H1 (cell line): ENCODE measurements around the gene MISFA. TPM values are rescaled to one million over a fixed set of nuclear protein-coding genes. Genes with fewer than 3 reads are reported as not detected.
"Not testable (repeated sequence)": the region's sequence is repeated elsewhere in the genome, so short reads cannot be mapped to it uniquely, and the experiment has no call there.

ENCODE experiments used
- CTCF ChIA-PET: fragments of 300-600 bp; sonication (Branson Sonifier 250); formaldehyde crosslinking; loops from one replicate; lab custom pipeline; 2021; ENCODE audit not compliant: partially characterized antibody; lab: Charles Lee
- POLR2A ChIA-PET: fragments of 300-600 bp; sonication (Branson Sonifier 250); formaldehyde crosslinking; loops from one replicate; lab custom pipeline; 2021; ENCODE audit warnings: inconsistent platforms; ENCODE audit not compliant: partially characterized antibody; lab: Charles Lee
- DNase-seq, 2 experiments: peaks; one replicate each; pipeline versions ENCODE4 v3.0.0 to v3.0.0-alpha.2; 2010 to 2022; ENCODE audit warnings: low spot score in 2 of 2, low read depth in 1 of 2, mixed read lengths in 1 of 2
- FAIRE-seq: peaks from 2 replicates; lab custom pipeline; 2011; peaks lifted over from hg19 to GRCh38; lab: Jason Lieb, UNC
- H2AFZ ChIP-seq: 2 replicates; pipeline ENCODE4 v1.8.1; 2012; ENCODE audit warnings: low read length, inconsistent platforms
- H2AK5ac ChIP-seq: 2 replicates; pipeline ENCODE4 v1.6.1; 2013; ENCODE audit warnings: low read depth, low read length
- H2BK120ac ChIP-seq: replicated peaks from 2 replicates; pipeline ENCODE3; 2013; ENCODE audit warnings: low read depth, low read length, inconsistent platforms
- H2BK12ac ChIP-seq: 2 replicates; pipeline ENCODE4 v1.6.1; 2013; ENCODE audit warnings: low read depth, low read length
- H2BK15ac ChIP-seq: 2 replicates; pipeline ENCODE4 v1.6.1; 2013; ENCODE audit warnings: low read length
- H2BK20ac ChIP-seq: 2 replicates; pipeline ENCODE4 v1.6.1; 2013; ENCODE audit warnings: low read length
- H2BK5ac ChIP-seq: 2 replicates; pipeline ENCODE4 v1.6.1; 2013; ENCODE audit warnings: low read depth, low read length
- H3K14ac ChIP-seq: 2 replicates; pipeline ENCODE4 v1.6.1; 2013; ENCODE audit warnings: inconsistent platforms; ENCODE audit not compliant: insufficient read length
- H3K18ac ChIP-seq: 2 replicates; pipeline ENCODE4 v1.6.1; 2013; ENCODE audit warnings: low read length; ENCODE audit errors: extremely low read depth
- H3K23ac ChIP-seq: 2 replicates; pipeline ENCODE4 v1.6.1; 2013; ENCODE audit warnings: inconsistent platforms; ENCODE audit not compliant: insufficient read length
- H3K23me2 ChIP-seq: 2 replicates; pipeline ENCODE4 v1.6.1; 2013; ENCODE audit warnings: low read depth, low read length
- H3K27ac ChIP-seq: 2 replicates; pipeline ENCODE4 v1.6.1; 2011; ENCODE audit warnings: low read depth, low read length, inconsistent platforms
- H3K27me3 ChIP-seq, 4 experiments: replicated peaks in 1 of 4; 1 replicate in 1 of 4; 2 replicates in 3 of 4; pipeline versions ENCODE4 v1.6.1 to v1.8.1; 2011 to 2013; ENCODE audit warnings: low read length in 3 of 4, mild to moderate bottlenecking in 3 of 4, inconsistent platforms in 2 of 4, mixed read lengths in 2 of 4, moderate library complexity in 1 of 4; ENCODE audit not compliant: control insufficient read depth in 3 of 4, insufficient read depth in 3 of 4; ENCODE audit errors: extremely low read depth in 1 of 4
- H3K36me3 ChIP-seq, 4 experiments: 2 replicates each; pipeline versions ENCODE4 v1.6.1 to v1.8.1; 2011 to 2013; ENCODE audit warnings: mild to moderate bottlenecking in 4 of 4, low read length in 3 of 4, moderate library complexity in 2 of 4, control low read depth in 1 of 4, inconsistent platforms in 1 of 4; ENCODE audit not compliant: insufficient read depth in 4 of 4, control insufficient read depth in 2 of 4
- H3K4ac ChIP-seq: replicated peaks from 2 replicates; pipeline ENCODE3; 2013; ENCODE audit warnings: low read length, low read depth, mixed read lengths, inconsistent platforms; ENCODE audit not compliant: insufficient read length
- H3K4me1 ChIP-seq, 4 experiments: replicated peaks in 1 of 4; 1 replicate in 1 of 4; 2 replicates in 3 of 4; pipeline versions ENCODE4 v1.6.1 to v1.8.1; 2011 to 2013; ENCODE audit warnings: low read length in 3 of 4, inconsistent platforms in 2 of 4, mixed read lengths in 1 of 4; ENCODE audit not compliant: insufficient read depth in 4 of 4, control insufficient read depth in 3 of 4
- H3K4me2 ChIP-seq, 2 experiments: 2 replicates each; pipeline versions ENCODE4 v1.6.1 to v1.8.1; 2011 to 2013; ENCODE audit warnings: low read depth in 2 of 2, low read length in 2 of 2, control low read depth in 1 of 2, inconsistent platforms in 1 of 2, mild to moderate bottlenecking in 1 of 2; ENCODE audit not compliant: insufficient read depth in 1 of 2
- H3K4me3 ChIP-seq, 4 experiments: fragments of 200-600, 300-600 bp in 1 of 4; sonication (generic), shearing (Covaris generic), sonication (Bioruptor Twin) in 1 of 4; 2 replicates each; pipeline versions ENCODE4 v1.5.1 to v1.8.1; 2011 to 2016; ENCODE audit warnings: low read length in 4 of 4, low read depth in 3 of 4, control low read depth in 2 of 4, inconsistent platforms in 2 of 4, mild to moderate bottlenecking in 2 of 4, mixed read lengths in 1 of 4, moderate library complexity in 1 of 4; ENCODE audit not compliant: insufficient read depth in 2 of 4; ENCODE audit errors: extremely low read depth in 1 of 4
- H3K56ac ChIP-seq: replicated peaks from 2 replicates; pipeline ENCODE3; 2013; ENCODE audit warnings: low read depth, mild to moderate bottlenecking, mixed read lengths, low read length, inconsistent platforms; ENCODE audit not compliant: insufficient read length
- H3K79me1 ChIP-seq: 2 replicates; pipeline ENCODE4 v1.6.1; 2013; ENCODE audit warnings: low read depth, low read length, control low read depth
- H3K79me2 ChIP-seq, 2 experiments: 2 replicates each; pipeline versions ENCODE4 v1.6.1 to v1.8.1; 2012 to 2013; ENCODE audit warnings: low read length in 2 of 2, mild to moderate bottlenecking in 2 of 2, inconsistent platforms in 1 of 2; ENCODE audit not compliant: insufficient read depth in 2 of 2, control insufficient read depth in 1 of 2
- H3K9ac ChIP-seq, 4 experiments: replicated peaks in 1 of 4; 1 replicate in 1 of 4; 2 replicates in 3 of 4; pipeline versions ENCODE4 v1.6.1 to v1.8.1; 2011 to 2013; ENCODE audit warnings: low read depth in 3 of 4, low read length in 3 of 4, control low read depth in 2 of 4, mild to moderate bottlenecking in 2 of 4, moderate library complexity in 2 of 4, inconsistent platforms in 1 of 4; ENCODE audit errors: extremely low read depth in 1 of 4
- H3K9me3 ChIP-seq, 2 experiments: 2 replicates each; pipeline versions ENCODE4 v1.6.1 to v1.8.1; 2012 to 2013; ENCODE audit warnings: mild to moderate bottlenecking in 2 of 2, moderate library complexity in 2 of 2, control low read depth in 1 of 2, inconsistent platforms in 1 of 2, low read depth in 1 of 2, low read length in 1 of 2, mixed read lengths in 1 of 2; ENCODE audit not compliant: insufficient read depth in 2 of 2
- H4K20me1 ChIP-seq, 2 experiments: replicated peaks in 1 of 2; 2 replicates each; pipeline versions ENCODE3 to v1.8.1; 2011 to 2013; ENCODE audit warnings: inconsistent platforms in 2 of 2, low read length in 2 of 2, mild to moderate bottlenecking in 1 of 2; ENCODE audit not compliant: insufficient read depth in 2 of 2, control insufficient read depth in 1 of 2
- H4K5ac ChIP-seq: 2 replicates; pipeline ENCODE4 v1.6.1; 2013; ENCODE audit warnings: low read length, low read depth, mixed read lengths, inconsistent platforms; ENCODE audit not compliant: insufficient read length
- H4K8ac ChIP-seq: 2 replicates; pipeline ENCODE4 v1.8.0; 2013; ENCODE audit warnings: mild to moderate bottlenecking, moderate library complexity, low read length, inconsistent platforms; ENCODE audit not compliant: insufficient read depth; ENCODE audit errors: extremely low read depth
- H4K91ac ChIP-seq: replicated peaks from 2 replicates; pipeline ENCODE3; 2013; ENCODE audit warnings: low read length, mixed read lengths, inconsistent platforms; ENCODE audit not compliant: insufficient read length
- WGBS, 2 experiments: shearing (Covaris generic) in 1 of 2; methylation state at CpG; one replicate each; pipeline versions ENCODE4 v1.1.6 to v1.1.7; 2013 to 2015; ENCODE audit warnings: low lambda C conversion rate in 2 of 2, mixed read lengths in 2 of 2, inconsistent platforms in 1 of 2, low coverage in 1 of 2, missing lambda C conversion rate in 1 of 2; ENCODE audit not compliant: insufficient replicate concordance in 2 of 2, insufficient coverage in 1 of 2, insufficient read length in 1 of 2; ENCODE audit errors: extremely low coverage in 1 of 2, missing lambda C conversion rate in 1 of 2; 5-methylcytosine and 5-hydroxymethylcytosine counted together
- polyA plus RNA-seq, 7 experiments: library from polyadenylated mRNA; depleted of rRNA in 3 of 7; stranded (reverse) in 5 of 7; unstranded in 2 of 7; fragments of >200 nt in 5 of 7; fragments of 200-250 nt in 2 of 7; gene quantifications; 1 replicate in 5 of 7; 2 replicates in 1 of 7; 4 replicates in 1 of 7; pipeline versions ENCODE4 v1.2.1 to v1.2.3, GENCODE V29; 2011 to 2013; ENCODE audit warnings: missing spikeins in 2 of 7, mixed read lengths in 2 of 7
- total RNA-seq: library from RNA; stranded (reverse); fragmentation: NEBNext Ultra II Directional; extraction: Animal tissue kit (Norgen Biotek cat#: 25700); gene quantifications from 2 replicates; pipeline ENCODE4 v1.2.1, GENCODE V29; 2021

MISFA gene
- total and polyA plus RNA-seq, 2 of the 8 experiments (the other 6 are each of a cell fraction or from before 2014, with no cell fraction given) = 0.51 to 3.8 TPM

- not testable (repeated sequence) for H4K8ac ChIP-seq, H3K9me3 ChIP-seq, H2AK5ac ChIP-seq, H2BK15ac ChIP-seq, H3K14ac ChIP-seq, H2BK12ac ChIP-seq, H3K79me1 ChIP-seq, H2BK120ac ChIP-seq, H3K27ac ChIP-seq, H4K91ac ChIP-seq, H3K23ac ChIP-seq, H4K20me1 ChIP-seq, DNase-seq, H4K5ac ChIP-seq, H3K56ac ChIP-seq, H2AFZ ChIP-seq, FAIRE-seq, H2BK20ac ChIP-seq, H3K27me3 ChIP-seq, H3K9ac ChIP-seq, H3K23me2 ChIP-seq, H3K4me1 ChIP-seq, H3K4ac ChIP-seq, H3K4me2 ChIP-seq, H3K36me3 ChIP-seq, H3K18ac ChIP-seq, H3K79me2 ChIP-seq, H2BK5ac ChIP-seq, H3K4me3 ChIP-seq
- CTCF ChIA-PET = interaction anchor here (0.6 to 1.4 kb wide), 3 partner anchors 9 to 1877 kb away, joined by 3 to 7 read pairs (median 4); no protein-coding TSS in a partner anchor
- 81% methylated on average over 4 of the region's 4 CpGs; no CpG with 5 or more reads in 1 of the 2 experiments for WGBS, 2 experiments
- POLR2A ChIA-PET = interaction anchor here (0.6 kb wide), 1 partner anchor 267 kb away, joined by 3 read pairs; no protein-coding TSS in a partner anchor
Observed at GRCh38 chr11:18643034-18643433, 43.4 kb downstream of the MISFA start.
